WTC11 (cell line): ENCODE results near the gene KRTAP1-5. TPM values are rescaled to one million over a fixed set of nuclear protein-coding genes. Genes with fewer than 3 reads are reported as not detected.

Source experiments
- GTF2I ChIP-seq: fragments of 250-450 bp; sonication (Bioruptor Pico); conservative IDR thresholded peaks from 2 replicates; pipeline ENCODE4 v1.4.0; 2021; ENCODE audit warnings: mild to moderate bottlenecking
- MXD4 ChIP-seq: fragments of 250-450 bp; sonication (Bioruptor Pico); IDR thresholded peaks from 2 replicates; pipeline ENCODE4 v1.8.0; 2021; ENCODE audit warnings: mild to moderate bottlenecking, moderate library complexity, borderline replicate concordance
- SMAD3 ChIP-seq: sonication (generic); formaldehyde crosslinking; IDR thresholded peaks from 2 replicates; pipeline ENCODE4 v1.8.0; 2022; ENCODE audit warnings: missing genetic modification reagents, mild to moderate bottlenecking, borderline replicate concordance
- STAT6 ChIP-seq: sonication (generic); formaldehyde crosslinking; conservative IDR thresholded peaks from 2 replicates; pipeline ENCODE4 v1.8.1; 2023; ENCODE audit warnings: mild to moderate bottlenecking, low read depth, missing genetic modification reagents, moderate library complexity
- total RNA-seq: library from RNA; stranded (reverse); gene quantifications from 3 replicates; pipeline ENCODE4 v1.2.3, GENCODE V29; 2021
- TF ChIP-seq, protein P1 (sequence below): fragments of 250-450 bp; sonication (Bioruptor Pico); conservative IDR thresholded peaks from 2 replicates; pipeline ENCODE4 v1.9.0; 2021; ENCODE audit warnings: mild to moderate bottlenecking

The KRTAP1-5 gene
- total RNA-seq, 1 experiment from 2014 or later: not detected

GRCh38 chr17:40978575-40979151 lies 48.3 kb downstream of the KRTAP1-5 start (continued):
- TF ChIP-seq, protein P1, sequence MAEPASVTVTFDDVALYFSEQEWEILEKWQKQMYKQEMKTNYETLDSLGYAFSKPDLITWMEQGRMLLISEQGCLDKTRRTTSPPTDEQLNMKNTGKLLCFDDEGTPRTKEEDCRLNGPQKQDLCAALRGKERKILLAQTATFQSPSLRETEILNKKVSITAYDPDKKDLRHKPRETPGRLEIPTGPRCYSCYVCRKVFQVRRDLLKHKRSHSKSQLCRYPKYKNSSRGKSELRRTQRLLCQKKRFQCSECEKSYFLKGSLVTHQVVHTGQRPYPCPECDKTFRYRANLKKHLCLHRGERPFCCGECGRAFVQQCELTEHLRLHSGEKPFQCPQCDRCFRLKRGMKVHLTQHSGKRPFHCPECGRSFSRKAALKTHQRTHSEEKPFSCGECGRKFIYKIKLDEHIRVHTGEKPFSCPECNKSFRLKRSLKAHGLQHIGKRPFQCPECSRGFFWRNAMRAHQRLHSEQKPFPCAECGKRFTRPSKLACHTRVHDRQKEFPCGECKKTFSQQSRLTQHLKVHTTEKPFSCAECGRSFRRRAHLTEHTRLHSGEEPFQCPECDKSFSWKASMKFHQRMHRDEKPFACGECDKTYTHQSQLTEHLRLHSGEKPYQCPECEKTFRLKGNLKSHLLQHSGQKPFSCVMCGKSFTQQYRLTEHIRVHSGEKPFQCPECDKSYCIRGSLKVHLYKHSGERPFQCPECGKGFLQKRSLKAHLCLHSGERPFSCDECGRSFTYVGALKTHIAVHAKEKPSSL: no peak
- TF ChIP-seq SMAD3 (CRISPR knock-in tag) (no peak), GTF2I (no peak), MXD4 (CRISPR knock-in tag) (no peak), STAT6 (CRISPR knock-in tag) (no peak)

Other genes starting within 250 kb of the KRTAP1-5 start
- gene KRT27, start 244.7 kb downstream of the KRTAP1-5 start, total RNA-seq: not detected in 3 replicates
- not detected in 3 replicates for gene KRT28, start 227.2 kb downstream of the KRTAP1-5 start, total RNA-seq
- gene KRT10, start 204.6 kb downstream of the KRTAP1-5 start, total RNA-seq: 23.2 to 27.6 TPM (median 24.2 TPM) in 3 replicates
- not detected in 3 replicates for gene KRT12, start 160.0 kb downstream of the KRTAP1-5 start, total RNA-seq
- gene KRT20, start 142.0 kb downstream of the KRTAP1-5 start, total RNA-seq: 0.21 to 0.42 TPM (median 0.30 TPM) in 3 replicates
- not detected in 3 replicates for gene KRT23, start 89.6 kb downstream of the KRTAP1-5 start, total RNA-seq
- gene KRT39, start 60.3 kb downstream of the KRTAP1-5 start, total RNA-seq: not detected in 3 replicates
- gene KRT40, start 42.9 kb downstream of the KRTAP1-5 start, total RNA-seq: not detected in 3 replicates
- gene KRTAP3-3, start 33.0 kb downstream of the KRTAP1-5 start, total RNA-seq: not detected in 3 replicates
- gene KRTAP3-2, start 27.3 kb downstream of the KRTAP1-5 start, total RNA-seq: not detected in 3 replicates
- gene KRTAP3-1, start 18.1 kb downstream of the KRTAP1-5 start, total RNA-seq: not detected in 3 replicates
- not detected in 3 replicates for gene KRTAP1-4, start 3.0 kb upstream of the KRTAP1-5 start, total RNA-seq
- not detected in 3 replicates for gene KRTAP1-3, start 7.7 kb upstream of the KRTAP1-5 start, total RNA-seq
- gene KRTAP1-1, start 14.2 kb upstream of the KRTAP1-5 start, total RNA-seq: not detected in 3 replicates
- not detected in 3 replicates for gene KRTAP2-1, start 20.1 kb upstream of the KRTAP1-5 start, total RNA-seq
- gene KRTAP2-2, start 28.0 kb upstream of the KRTAP1-5 start, total RNA-seq: not detected in 3 replicates
- gene KRTAP2-3, start 32.9 kb upstream of the KRTAP1-5 start, total RNA-seq: not detected in 3 replicates
- not detected in 3 replicates for gene KRTAP2-4, start 38.7 kb upstream of the KRTAP1-5 start, total RNA-seq
- gene KRTAP4-7, start 56.9 kb upstream of the KRTAP1-5 start, total RNA-seq: not detected in 3 replicates
- gene KRTAP4-8, start 70.9 kb upstream of the KRTAP1-5 start, total RNA-seq: not detected in 3 replicates
- gene KRTAP4-16, start 75.0 kb upstream of the KRTAP1-5 start, total RNA-seq: not detected in 3 replicates
- not detected in 3 replicates for gene KRTAP4-9, start 78.2 kb upstream of the KRTAP1-5 start, total RNA-seq
- gene KRTAP4-11, start 91.2 kb upstream of the KRTAP1-5 start, total RNA-seq: not detected in 3 replicates
- gene KRTAP4-12, start 97.0 kb upstream of the KRTAP1-5 start, total RNA-seq: not detected in 3 replicates
- not detected in 3 replicates for gene KRTAP4-6, start 113.3 kb upstream of the KRTAP1-5 start, total RNA-seq
- not detected in 3 replicates for gene KRTAP4-5, start 122.6 kb upstream of the KRTAP1-5 start, total RNA-seq
- gene KRTAP4-4, start 133.5 kb upstream of the KRTAP1-5 start, total RNA-seq: not detected in 3 replicates
- not detected in 3 replicates for gene KRTAP4-3, start 141.0 kb upstream of the KRTAP1-5 start, total RNA-seq
- gene KRTAP4-2, start 151.0 kb upstream of the KRTAP1-5 start, total RNA-seq: not detected in 3 replicates
- gene KRTAP4-1, start 157.7 kb upstream of the KRTAP1-5 start, total RNA-seq: not detected in 3 replicates
- gene KRTAP9-1, start 162.7 kb upstream of the KRTAP1-5 start, total RNA-seq: not detected in 3 replicates
- gene KRTAP9-2, start 199.4 kb upstream of the KRTAP1-5 start, total RNA-seq: not detected in 3 replicates
- not detected in 3 replicates for gene KRTAP9-3, start 205.2 kb upstream of the KRTAP1-5 start, total RNA-seq
- not detected in 3 replicates for gene KRTAP9-8, start 210.8 kb upstream of the KRTAP1-5 start, total RNA-seq
- gene KRTAP9-4, start 222.5 kb upstream of the KRTAP1-5 start, total RNA-seq: not detected in 3 replicates
- not detected in 3 replicates for gene KRTAP9-9, start 228.2 kb upstream of the KRTAP1-5 start, total RNA-seq
- gene KRTAP9-6, start 238.2 kb upstream of the KRTAP1-5 start, total RNA-seq: not detected in 3 replicates
- not detected in 3 replicates for gene KRTAP9-7, start 248.5 kb upstream of the KRTAP1-5 start, total RNA-seq